Measurements from ENCODE around the gene SYT14.

DNA sequence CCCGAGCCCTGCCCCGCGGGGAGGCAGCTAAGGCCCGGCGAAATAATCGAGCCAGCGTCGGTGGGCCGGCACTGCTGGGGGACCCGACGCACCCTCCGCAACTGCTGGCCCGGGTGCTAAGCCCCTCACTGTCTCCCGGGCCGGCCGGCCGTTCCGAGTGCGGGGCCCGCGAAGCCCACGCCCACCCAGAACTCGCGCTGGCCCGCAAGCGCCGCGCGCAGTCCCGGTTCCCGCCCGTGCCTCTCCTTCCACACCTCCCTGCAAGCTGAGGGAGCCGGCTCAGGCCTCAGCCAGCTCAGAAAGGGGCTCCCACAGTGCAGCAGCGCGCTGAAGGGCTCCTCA lies 49.0 kb upstream of the SYT14 start:
- no peak for TF ChIP-seq JUN (CRISPR knock-in tag; IDR thresholded peaks at IDR 0.05)
- TF ChIP-seq CTCF (IDR thresholded peaks at IDR 0.05), result no peak

Measured in WTC11 (cell line).